ENCODE measurements around the gene DLGAP4. TPM values are rescaled to one million over a fixed set of nuclear protein-coding genes. Genes with fewer than 3 reads are reported as not detected.

DLGAP4 gene
- total and polyA plus RNA-seq, 3 experiments from 2014 or later: 15.5 to 19.3 (median 19.1) TPM

DNA sequence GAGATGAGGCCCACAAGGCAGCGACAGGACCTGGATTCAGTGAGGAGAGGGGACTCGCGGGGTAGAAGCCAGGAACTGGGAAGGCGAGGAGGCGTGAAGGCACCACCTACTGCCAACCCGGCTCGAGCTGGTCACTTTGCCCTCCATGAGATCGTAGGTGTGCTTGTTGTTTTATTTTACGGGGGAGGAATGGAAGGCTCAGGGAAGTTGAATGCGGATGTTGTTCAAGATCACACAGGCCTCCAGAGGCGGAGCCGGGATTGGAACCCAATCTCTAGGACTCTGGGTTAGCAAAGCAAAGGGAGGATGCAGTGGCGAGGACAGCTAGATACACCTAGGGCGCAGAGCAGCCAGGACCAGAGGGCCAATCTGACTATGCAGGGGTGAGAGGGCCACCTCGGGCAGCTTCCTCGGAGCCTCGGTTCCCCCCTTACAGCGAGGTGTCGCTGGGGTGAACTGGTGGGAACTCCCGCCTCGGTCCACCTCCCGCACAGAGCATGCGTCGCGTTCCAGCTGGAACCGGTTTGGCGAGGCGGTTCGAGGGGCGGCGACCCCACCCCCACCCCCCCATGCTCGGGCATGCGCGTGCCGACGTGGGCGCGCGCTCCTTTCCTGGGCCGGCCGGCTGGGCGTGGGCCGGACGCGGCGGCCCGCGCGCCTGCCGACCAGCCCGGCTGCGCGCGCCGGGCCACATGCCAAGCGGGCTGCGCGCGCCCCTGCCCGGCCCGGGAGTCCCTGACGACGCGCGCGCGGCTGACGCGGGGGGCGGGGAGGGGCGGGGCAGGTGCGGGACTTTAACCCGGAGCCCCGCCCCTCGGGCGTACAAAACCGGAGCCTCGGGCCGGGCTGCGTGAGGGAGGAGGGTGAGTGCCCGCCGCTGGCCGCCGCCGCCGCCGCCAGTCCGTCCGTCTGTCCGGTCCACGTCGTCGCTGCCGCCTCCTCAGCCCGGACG lies 154.8 kb downstream of the DLGAP4 start:
- H3K4me1 ChIP-seq (ENCODE audit: insufficient read depth, low read length): peaks cover 49% of the 10 kb centered on the region
- Mint-ChIP-seq H3K9me3 (no peaks in the 10 kb centered on the region), H3K27ac (peak overlapping the region; percentile 81 to 96 (median 91)), H3K4me3 (peak overlapping the region; percentile 65 to 98 (median 83)), H3K4me1 (peaks cover 39 to 49% (median 46%) of the 10 kb centered on the region in 3 donors), H3K27me3 (peaks cover 0 to 4% of the 10 kb centered on the region in 2 donors), H3K36me3 (peaks cover 0 to 2% (median 0%) of the 10 kb centered on the region in 3 donors)
- peak overlapping the region; percentile 84 for H3K27ac ChIP-seq (ENCODE audit: low read depth, low read length)
- H3K27me3 ChIP-seq (ENCODE audit: insufficient read depth, low read length, poor library complexity, severe bottlenecking): no peaks in the 10 kb centered on the region
- no peaks in the 10 kb centered on the region for H3K9me3 ChIP-seq (ENCODE audit: low read length)
- no peaks in the 10 kb centered on the region for H3K36me3 ChIP-seq (ENCODE audit: insufficient read depth, low read length)
- peak; percentile 83 to 94 (median 89) for DNase-seq
- ChIA-PET CTCF (no interaction called here), POLR2A (interaction anchor here (0.5 to 1.0 kb wide), 4 partner anchors 31 to 1294 kb away, joined by 3 to 4 read pairs (median 4); partner anchors contain the start of gene RBM39)
- H3K4me3 ChIP-seq (ENCODE audit: low read length): peak overlapping the region; percentile 73

GRCh38 chr20:36461600-36462439 lies 155.7 kb downstream of the DLGAP4 start:
- peaks cover 0 to 4% of the 10 kb centered on the region in 2 donors for H3K27me3 Mint-ChIP-seq
- peak overlapping the region; percentile 89 to 98 (median 93) for H3K4me3 Mint-ChIP-seq
- Histone ChIP-seq H3K27me3 (ENCODE audit: insufficient read depth, low read length, poor library complexity, severe bottlenecking) (no peaks in the 10 kb centered on the region), H3K36me3 (ENCODE audit: insufficient read depth, low read length) (no peaks in the 10 kb centered on the region), H3K9me3 (ENCODE audit: low read length) (no peaks in the 10 kb centered on the region), H3K27ac (ENCODE audit: low read depth, low read length) (peak overlapping the region; percentile 79), H3K4me3 (ENCODE audit: low read length) (peak overlapping the region; percentile 87), H3K4me1 (ENCODE audit: insufficient read depth, low read length) (peaks cover 58% of the 10 kb centered on the region)
- H3K9me3 Mint-ChIP-seq: no peaks in the 10 kb centered on the region
- DNase-seq: peak; percentile 17 to 63 (median 33)
- POLR2A ChIA-PET: interaction anchor here (0.5 to 1.3 kb wide), 5 partner anchors 111 to 1295 kb away, joined by 3 to 7 read pairs (median 4); partner anchors contain the start of genes RAB5IF and TGIF2
- peak overlapping the region; percentile 84 to 99 (median 94) for H3K27ac Mint-ChIP-seq
- CTCF ChIA-PET: no interaction called here
- H3K4me1 Mint-ChIP-seq: peaks cover 48 to 58% (median 55%) of the 10 kb centered on the region in 3 donors
- peaks cover 0 to 2% (median 0%) of the 10 kb centered on the region in 3 donors for H3K36me3 Mint-ChIP-seq

GRCh38 chr20:36462440-36463211 lies 156.5 kb downstream of the DLGAP4 start:
- peaks cover 0 to 4% of the 10 kb centered on the region in 2 donors for H3K27me3 Mint-ChIP-seq
- H3K27ac ChIP-seq (ENCODE audit: low read depth, low read length): peak overlapping the region; percentile 79
- H3K4me1 Mint-ChIP-seq: peaks cover 56 to 66% (median 63%) of the 10 kb centered on the region in 3 donors
- peak overlapping the region; percentile 89 to 98 (median 93) for H3K4me3 Mint-ChIP-seq
- no peaks in the 10 kb centered on the region for H3K9me3 ChIP-seq (ENCODE audit: low read length)
- H3K27me3 ChIP-seq (ENCODE audit: insufficient read depth, low read length, poor library complexity, severe bottlenecking): no peaks in the 10 kb centered on the region
- peak in 1 of 5 donors; percentile 54 for DNase-seq
- peaks cover 0 to 2% (median 0%) of the 10 kb centered on the region in 3 donors for H3K36me3 Mint-ChIP-seq
- H3K9me3 Mint-ChIP-seq: no peaks in the 10 kb centered on the region
- ChIA-PET CTCF (interaction anchor here (4.0 kb wide), 1 partner anchor 143 kb away, joined by 14 read pairs; the partner anchor contains the start of gene RAB5IF), POLR2A (interaction anchor here (0.7 to 1.3 kb wide), 3 partner anchors 111 to 144 kb away, joined by 3 to 7 read pairs (median 3); partner anchors contain the start of genes RAB5IF and TGIF2)
- H3K27ac Mint-ChIP-seq: peak overlapping the region; percentile 84 to 99 (median 94)
- H3K36me3 ChIP-seq (ENCODE audit: insufficient read depth, low read length): no peaks in the 10 kb centered on the region
- H3K4me3 ChIP-seq (ENCODE audit: low read length): peak overlapping the region; percentile 87
- H3K4me1 ChIP-seq (ENCODE audit: insufficient read depth, low read length): peaks cover 66% of the 10 kb centered on the region

- Mint-ChIP-seq H3K36me3 (peaks cover 0 to 2% (median 0%) of the 10 kb centered on the region in 3 donors), H3K27ac (peak overlapping the region; percentile 84 to 99 (median 94)), H3K9me3 (no peaks in the 10 kb centered on the region), H3K4me1 (peaks cover 61 to 74% (median 71%) of the 10 kb centered on the region in 3 donors), H3K27me3 (peaks cover 0 to 4% of the 10 kb centered on the region in 2 donors), H3K4me3 (peak overlapping the region; percentile 89 to 98 (median 93))
- Histone ChIP-seq H3K36me3 (ENCODE audit: insufficient read depth, low read length) (no peaks in the 10 kb centered on the region), H3K9me3 (ENCODE audit: low read length) (no peaks in the 10 kb centered on the region), H3K27ac (ENCODE audit: low read depth, low read length) (no peak overlapping the region), H3K27me3 (ENCODE audit: insufficient read depth, low read length, poor library complexity, severe bottlenecking) (no peaks in the 10 kb centered on the region), H3K4me1 (ENCODE audit: insufficient read depth, low read length) (peaks cover 74% of the 10 kb centered on the region), H3K4me3 (ENCODE audit: low read length) (peak overlapping the region; percentile 87)
- no peak for DNase-seq
- POLR2A ChIA-PET: no interaction called here
- CTCF ChIA-PET: interaction anchor here (1.1 to 4.0 kb wide), 3 partner anchors 9 to 142 kb away, joined by 3 to 14 read pairs (median 5); partner anchors contain the start of gene RAB5IF
These were observed 157.3 kb downstream of the DLGAP4 start for GRCh38 chr20:36463212-36464061.

GRCh38 chr20:36465109-36466080 lies 159.3 kb downstream of the DLGAP4 start:
- DNase-seq: no peak
- Histone ChIP-seq H3K27ac (ENCODE audit: low read depth, low read length) (no peak overlapping the region), H3K9me3 (ENCODE audit: low read length) (no peaks in the 10 kb centered on the region), H3K4me3 (ENCODE audit: low read length) (no peak overlapping the region), H3K27me3 (ENCODE audit: insufficient read depth, low read length, poor library complexity, severe bottlenecking) (no peaks in the 10 kb centered on the region), H3K4me1 (ENCODE audit: insufficient read depth, low read length) (peaks cover 75% of the 10 kb centered on the region), H3K36me3 (ENCODE audit: insufficient read depth, low read length) (no peaks in the 10 kb centered on the region)
- ChIA-PET CTCF (interaction anchor here (1.7 to 4.0 kb wide), 2 partner anchors 26 to 140 kb away, joined by 5 to 14 read pairs; partner anchors contain the start of gene RAB5IF), POLR2A (interaction anchor here (0.6 to 1.0 kb wide), 3 partner anchors 12 to 108 kb away, joined by 3 read pairs; no protein-coding TSS in a partner anchor)
- peaks cover 0 to 2% (median 2%) of the 10 kb centered on the region in 3 donors for H3K36me3 Mint-ChIP-seq
- no peaks in the 10 kb centered on the region for H3K9me3 Mint-ChIP-seq
- no peaks in the 10 kb centered on the region for H3K27me3 Mint-ChIP-seq
- H3K27ac Mint-ChIP-seq: peak overlapping the region; percentile 70 to 96 (median 91)
- H3K4me3 Mint-ChIP-seq: peak overlapping the region; percentile 45 to 85 (median 61)
- peaks cover 66 to 84% (median 73%) of the 10 kb centered on the region in 3 donors for H3K4me1 Mint-ChIP-seq

GRCh38 chr20:36466089-36466488 lies 159.9 kb downstream of the DLGAP4 start:
- Mint-ChIP-seq H3K36me3 (peaks cover 0 to 6% (median 2%) of the 10 kb centered on the region in 3 donors), H3K27ac (peak overlapping the region in 7 of 8 donors; percentile 66 to 92 (median 90)), H3K27me3 (no peaks in the 10 kb centered on the region), H3K4me3 (peak overlapping the region; percentile 11 to 85 (median 61)), H3K4me1 (peaks cover 64 to 83% (median 68%) of the 10 kb centered on the region in 3 donors), H3K9me3 (no peaks in the 10 kb centered on the region)
- H3K4me3 ChIP-seq (ENCODE audit: low read length): no peak overlapping the region
- no peaks in the 10 kb centered on the region for H3K36me3 ChIP-seq (ENCODE audit: insufficient read depth, low read length)
- ChIA-PET CTCF (interaction anchor here (4.0 kb wide), 1 partner anchor 139 kb away, joined by 14 read pairs; the partner anchor contains the start of gene RAB5IF), POLR2A (interaction anchor here (0.6 to 1.0 kb wide), 2 partner anchors 11 to 26 kb away, joined by 3 read pairs; no protein-coding TSS in a partner anchor)
- H3K9me3 ChIP-seq (ENCODE audit: low read length): no peaks in the 10 kb centered on the region
- no peak for DNase-seq
- H3K4me1 ChIP-seq (ENCODE audit: insufficient read depth, low read length): peaks cover 69% of the 10 kb centered on the region
- H3K27me3 ChIP-seq (ENCODE audit: insufficient read depth, low read length, poor library complexity, severe bottlenecking): no peaks in the 10 kb centered on the region
- no peak overlapping the region for H3K27ac ChIP-seq (ENCODE audit: low read depth, low read length)
